Mesenchymal stem cell (in vitro differentiated cells and primary cell): ENCODE data around the gene BET1.

Experiments
- DNase-seq: peaks from one replicate; pipeline ENCODE4 v3.0.0-alpha.2; 2013
- H2AFZ ChIP-seq: one replicate; pipeline ENCODE4 v1.6.1; 2013; ENCODE audit warnings: low read depth, mild to moderate bottlenecking, control low read depth, inconsistent platforms, low read length, moderate library complexity
- H2AK5ac ChIP-seq: 2 replicates; pipeline ENCODE4 v1.6.1; 2013; ENCODE audit warnings: low read length, moderate library complexity, mild to moderate bottlenecking, inconsistent platforms; ENCODE audit not compliant: severe bottlenecking
- H2BK120ac ChIP-seq: one replicate; pipeline ENCODE4 v1.6.1; 2013; ENCODE audit warnings: low read depth, mild to moderate bottlenecking, inconsistent platforms, low read length, moderate library complexity
- H2BK12ac ChIP-seq, 2 experiments: one replicate each; pipeline ENCODE4 v1.6.1; 2013; ENCODE audit warnings: inconsistent platforms in 2 of 2, low read length in 2 of 2, mild to moderate bottlenecking in 2 of 2, moderate library complexity in 2 of 2, control low read depth in 1 of 2
- H2BK15ac ChIP-seq: one replicate; pipeline ENCODE4 v1.6.1; 2013; ENCODE audit warnings: mild to moderate bottlenecking, low read depth, inconsistent platforms; ENCODE audit not compliant: poor library complexity, severe bottlenecking
- H2BK5ac ChIP-seq: 2 replicates; pipeline ENCODE4 v1.6.1; 2013; ENCODE audit warnings: low read depth, mild to moderate bottlenecking, low read length, control low read depth, inconsistent platforms; ENCODE audit not compliant: poor library complexity, severe bottlenecking
- H3K14ac ChIP-seq, 2 experiments: one replicate each; pipeline ENCODE4 v1.6.1; 2013; ENCODE audit warnings: inconsistent platforms in 2 of 2, low read length in 2 of 2, control low read depth in 1 of 2, mild to moderate bottlenecking in 1 of 2, moderate library complexity in 1 of 2
- H3K18ac ChIP-seq, 2 experiments: one replicate each; pipeline ENCODE4 v1.6.1; 2013; ENCODE audit warnings: inconsistent platforms in 2 of 2, low read length in 2 of 2, control low read depth in 1 of 2, low read depth in 1 of 2, mild to moderate bottlenecking in 1 of 2
- H3K23ac ChIP-seq, 2 experiments: one replicate each; pipeline ENCODE4 v1.6.1; 2013; ENCODE audit warnings: inconsistent platforms in 2 of 2, low read length in 2 of 2, mild to moderate bottlenecking in 2 of 2, moderate library complexity in 2 of 2, control low read depth in 1 of 2
- H3K27ac ChIP-seq: 2 replicates; pipeline ENCODE4 v1.5.1; 2013; ENCODE audit warnings: mild to moderate bottlenecking, moderate library complexity, low read length, control low read depth, inconsistent platforms; ENCODE audit not compliant: poor library complexity, severe bottlenecking
- H3K27me3 ChIP-seq, 2 experiments: 2 replicates each; pipeline versions ENCODE4 v1.6.1 to v1.7.0; 2013; ENCODE audit warnings: low read length in 2 of 2, mild to moderate bottlenecking in 2 of 2, moderate library complexity in 2 of 2, control low read depth in 1 of 2, inconsistent platforms in 1 of 2; ENCODE audit not compliant: control insufficient read depth in 1 of 2, insufficient read depth in 1 of 2
- H3K36me3 ChIP-seq, 2 experiments: 2 replicates each; pipeline versions ENCODE4 v1.6.1 to v1.7.0; 2013; ENCODE audit warnings: low read length in 2 of 2, control low read depth in 1 of 2, inconsistent platforms in 1 of 2, low read depth in 1 of 2, mild to moderate bottlenecking in 1 of 2; ENCODE audit not compliant: insufficient read depth in 2 of 2, control insufficient read depth in 1 of 2
- H3K4ac ChIP-seq, 2 experiments: one replicate each; pipeline ENCODE4 v1.6.1; 2013; ENCODE audit warnings: inconsistent platforms in 2 of 2, low read length in 2 of 2, mild to moderate bottlenecking in 2 of 2, moderate library complexity in 2 of 2, control low read depth in 1 of 2, low read depth in 1 of 2
- H3K4me1 ChIP-seq: 2 replicates; pipeline ENCODE4 v1.6.1; 2013; ENCODE audit warnings: low read depth, low read length, control low read depth; ENCODE audit not compliant: control insufficient read depth, insufficient read depth
- H3K4me2 ChIP-seq: 2 replicates; pipeline ENCODE4 v1.6.1; 2013; ENCODE audit warnings: low read length, mild to moderate bottlenecking, inconsistent platforms; ENCODE audit not compliant: poor library complexity, severe bottlenecking
- H3K4me3 ChIP-seq, 2 experiments: 2 replicates each; pipeline versions ENCODE4 v1.5.1 to v1.7.0; 2013; ENCODE audit warnings: low read length in 2 of 2, mild to moderate bottlenecking in 2 of 2, control low read depth in 1 of 2, low read depth in 1 of 2; ENCODE audit not compliant: insufficient read depth in 1 of 2
- H3K79me1 ChIP-seq: replicated peaks from 2 replicates; pipeline ENCODE4 v1.6.1; 2013; ENCODE audit warnings: mild to moderate bottlenecking, control low read depth, low read length, inconsistent platforms; ENCODE audit not compliant: poor library complexity, severe bottlenecking
- H3K9ac ChIP-seq: 2 replicates; pipeline ENCODE4 v1.7.0; 2013; ENCODE audit warnings: mild to moderate bottlenecking, low read length, moderate library complexity
- H3K9me3 ChIP-seq: 2 replicates; pipeline ENCODE4 v1.7.0; 2013; ENCODE audit warnings: mild to moderate bottlenecking, low read length; ENCODE audit not compliant: control insufficient read depth
- H4K8ac ChIP-seq: one replicate; pipeline ENCODE4 v1.6.1; 2013; ENCODE audit warnings: inconsistent platforms, mild to moderate bottlenecking, low read length, moderate library complexity
- H4K91ac ChIP-seq: one replicate; pipeline ENCODE4 v1.6.1; 2013; ENCODE audit warnings: mild to moderate bottlenecking, low read length, inconsistent platforms
- WGBS: methylation state at CpG from one replicate; pipeline ENCODE4 v1.1.7; 2013; ENCODE audit warnings: mixed read lengths; 5-methylcytosine and 5-hydroxymethylcytosine counted together

Gene BET1

GRCh38 chr7:94040254-94040653 lies 36.1 kb upstream of the BET1 start:
- Histone ChIP-seq H3K36me3 (no peaks in the 10 kb centered on the region), H2BK5ac (no peak overlapping the region), H2AFZ (no peak overlapping the region), H3K23ac (no peak overlapping the region), H2AK5ac (no peak overlapping the region), H4K8ac (no peak overlapping the region), H3K9me3 (no peaks in the 10 kb centered on the region), H3K4me2 (no peak overlapping the region), H3K27ac (no peak overlapping the region), H4K91ac (no peak overlapping the region), H3K4me3 (no peak overlapping the region), H3K4ac (peak overlapping the region in 1 of 2 experiments; percentile 73), H2BK12ac (no peak overlapping the region), H2BK120ac (no peak overlapping the region), H3K27me3 (peaks cover 0 to 6% of the 10 kb centered on the region in 2 experiments), H3K4me1 (no peaks in the 10 kb centered on the region), H3K9ac (no peak overlapping the region), H3K18ac (peak overlapping the region in 1 of 2 experiments; percentile 66), H3K14ac (no peak overlapping the region), H2BK15ac (no peak overlapping the region), H3K79me1 (no peaks in the 10 kb centered on the region)
- no peak for DNase-seq
- 55% methylated on average over 1 of the region's 2 CpGs for WGBS

- WGBS: 92% methylated on average over 6 of the region's 9 CpGs
- Histone ChIP-seq H3K4me3 (no peak overlapping the region), H2BK12ac (no peak overlapping the region), H3K4me2 (no peak overlapping the region), H3K9ac (no peak overlapping the region), H2AK5ac (no peak overlapping the region), H3K4ac (peak overlapping the region in 1 of 2 experiments; percentile 80), H3K9me3 (no peaks in the 10 kb centered on the region), H2BK15ac (no peak overlapping the region), H4K8ac (no peak overlapping the region), H4K91ac (no peak overlapping the region), H2BK5ac (no peak overlapping the region), H3K79me1 (no peaks in the 10 kb centered on the region), H2BK120ac (no peak overlapping the region), H3K4me1 (no peaks in the 10 kb centered on the region), H3K23ac (no peak overlapping the region), H3K27ac (no peak overlapping the region), H2AFZ (no peak overlapping the region), H3K36me3 (no peaks in the 10 kb centered on the region), H3K14ac (no peak overlapping the region), H3K27me3 (peaks cover 0 to 6% of the 10 kb centered on the region in 2 experiments), H3K18ac (no peak overlapping the region)
- DNase-seq: no peak
Measured at GRCh38 chr7:94039368-94040035, 35.3 kb upstream of the BET1 start.

GRCh38 chr7:94031865-94032264 lies 27.7 kb upstream of the BET1 start:
- no peak overlapping the region for H2AFZ ChIP-seq
- no peak overlapping the region for H4K91ac ChIP-seq
- no peak overlapping the region for H3K23ac ChIP-seq
- no peak overlapping the region for H4K8ac ChIP-seq
- H3K36me3 ChIP-seq: no peaks in the 10 kb centered on the region
- no peak overlapping the region for H3K4me2 ChIP-seq
- no peaks in the 10 kb centered on the region for H3K79me1 ChIP-seq
- no peaks in the 10 kb centered on the region for H3K27me3 ChIP-seq
- H3K14ac ChIP-seq: no peak overlapping the region
- H3K18ac ChIP-seq: no peak overlapping the region
- no peak overlapping the region for H3K9ac ChIP-seq
- H3K27ac ChIP-seq: no peak overlapping the region
- H2BK12ac ChIP-seq: no peak overlapping the region
- no peak overlapping the region for H2AK5ac ChIP-seq
- H3K4me3 ChIP-seq: no peak overlapping the region
- H2BK120ac ChIP-seq: no peak overlapping the region
- no peak overlapping the region for H2BK5ac ChIP-seq
- H3K4ac ChIP-seq: no peak overlapping the region
- WGBS: 94% methylated on average over 2 of the region's 2 CpGs
- H3K9me3 ChIP-seq: peaks cover 5% of the 10 kb centered on the region
- H3K4me1 ChIP-seq: no peaks in the 10 kb centered on the region
- DNase-seq: no peak
- no peak overlapping the region for H2BK15ac ChIP-seq

GRCh38 chr7:94030634-94031033 lies 26.5 kb upstream of the BET1 start:
- Histone ChIP-seq H3K9me3 (peaks cover 5% of the 10 kb centered on the region), H2BK5ac (no peak overlapping the region), H3K4me2 (no peak overlapping the region), H3K4me1 (no peaks in the 10 kb centered on the region), H3K18ac (no peak overlapping the region), H3K9ac (no peak overlapping the region), H3K27ac (no peak overlapping the region), H4K91ac (no peak overlapping the region), H2AFZ (no peak overlapping the region), H3K23ac (no peak overlapping the region), H3K36me3 (no peaks in the 10 kb centered on the region), H2BK12ac (no peak overlapping the region), H4K8ac (no peak overlapping the region), H3K27me3 (no peaks in the 10 kb centered on the region), H2BK120ac (no peak overlapping the region), H3K14ac (no peak overlapping the region), H2AK5ac (no peak overlapping the region), H3K4ac (no peak overlapping the region), H2BK15ac (no peak overlapping the region), H3K79me1 (no peaks in the 10 kb centered on the region), H3K4me3 (no peak overlapping the region)
- DNase-seq: no peak
- 93% methylated on average over 3 of the region's 3 CpGs for WGBS
